HepG2 (cell line): ENCODE measurements around the gene KCNMA1. TPM values are rescaled to one million over a fixed set of nuclear protein-coding genes. Genes with fewer than 3 reads are reported as not detected.

Source experiments
- ATAC-seq: fragments of 200-7000 bp; cut with Tn5 transposase; 3 replicates; pipeline ENCODE4 v1.9.1; 2020; ENCODE audit warnings: mild to moderate bottlenecking, moderate library complexity
- BruUV-seq: library from RNA; stranded (reverse); fragments of 400-500 nt; replicated peaks from 2 replicates; lab custom pipeline; 2021; lab: Mats Ljungman, UMichigan
- CTCF ChIA-PET: fragments of 300-600 bp; formaldehyde crosslinking; extraction: SDS; loops from one replicate; lab custom pipeline; 2021; ENCODE audit warnings: low total read pairs, inconsistent platforms, low intra/inter-chr PET ratio; lab: Yijun Ruan, JAX
- POLR2A ChIA-PET: fragments of 350-600 bp; sonication (Branson Sonifier 250); formaldehyde crosslinking; loops from one replicate; lab custom pipeline; 2020; ENCODE audit warnings: antibody characterized with exemption, inconsistent platforms; lab: Yijun Ruan, JAX
- DNase-seq: peaks from one replicate; pipeline ENCODE4 v3.0.0-alpha.2; 2015; ENCODE audit warnings: low spot score
- FAIRE-seq: peaks from 3 replicates; lab custom pipeline; 2011; peaks lifted over from hg19 to GRCh38; lab: Jason Lieb, UNC
- H2AFZ ChIP-seq: one replicate; pipeline ENCODE4 v1.6.1; 2011; ENCODE audit warnings: low read length, inconsistent platforms
- H3K27ac ChIP-seq: fragments of 300-600 bp; 3 replicates; pipeline ENCODE4 v1.8.0; 2011; ENCODE audit warnings: mixed run types, mild to moderate bottlenecking, mixed read lengths, low read length, inconsistent platforms; ENCODE audit not compliant: insufficient read depth; ENCODE audit errors: extremely low read length
- H3K27me3 ChIP-seq, 2 experiments: fragments of 200-600 bp in 1 of 2; 2 replicates in 1 of 2; 3 replicates in 1 of 2; pipeline versions ENCODE4 v1.6.0 to v1.8.0; 2011; ENCODE audit warnings: low read length in 2 of 2, mild to moderate bottlenecking in 2 of 2, moderate library complexity in 2 of 2, inconsistent platforms in 1 of 2; ENCODE audit not compliant: insufficient read depth in 2 of 2, control insufficient read depth in 1 of 2
- H3K36me3 ChIP-seq, 2 experiments: fragments of 200-600 bp in 1 of 2; replicated peaks in 1 of 2; 2 replicates in 1 of 2; 3 replicates in 1 of 2; pipeline versions ENCODE4 v1.5.1 to v1.8.0; 2011; ENCODE audit warnings: low read length in 2 of 2, inconsistent platforms in 1 of 2; ENCODE audit not compliant: insufficient read depth in 2 of 2, control insufficient read depth in 1 of 2
- H3K4me1 ChIP-seq: 2 replicates; pipeline ENCODE4 v1.5.1; 2012; ENCODE audit warnings: low read length, inconsistent platforms; ENCODE audit not compliant: insufficient read depth
- H3K4me2 ChIP-seq: 2 replicates; pipeline ENCODE4 v1.6.0; 2011; ENCODE audit warnings: low read depth, low read length, inconsistent platforms
- H3K4me3 ChIP-seq, 3 experiments: fragments of 200-600 bp in 1 of 3; sonication (generic), shearing (Covaris generic) in 1 of 3; replicated peaks in 1 of 3; 2 replicates each; pipeline ENCODE4 v1.5.1; 2011 to 2016; ENCODE audit warnings: low read length in 3 of 3, inconsistent platforms in 2 of 3, low read depth in 2 of 3, mild to moderate bottlenecking in 2 of 3, control low read depth in 1 of 3, mixed read lengths in 1 of 3; ENCODE audit not compliant: insufficient read depth in 1 of 3
- H3K79me2 ChIP-seq: one replicate; pipeline ENCODE4 v1.6.1; 2011; ENCODE audit warnings: low read length, inconsistent platforms; ENCODE audit not compliant: insufficient read depth
- H3K9ac ChIP-seq: 2 replicates; pipeline ENCODE4 v1.6.0; 2011; ENCODE audit warnings: mild to moderate bottlenecking, low read depth, low read length, inconsistent platforms; ENCODE audit not compliant: insufficient read depth
- H3K9me3 ChIP-seq: 2 replicates; pipeline ENCODE4 v1.5.1; 2012; ENCODE audit warnings: mild to moderate bottlenecking, low read length
- H4K20me1 ChIP-seq: 2 replicates; pipeline ENCODE4 v1.6.0; 2011; ENCODE audit warnings: inconsistent platforms, mild to moderate bottlenecking, low read length, moderate library complexity; ENCODE audit not compliant: insufficient read depth
- GTF3A ChIP-seq: sonication (generic); formaldehyde crosslinking; conservative IDR thresholded peaks from 2 replicates; pipeline ENCODE4 v1.4.0; 2020; ENCODE audit warnings: mild to moderate bottlenecking, missing genetic modification reagents
- IKZF4 ChIP-seq: sonication (generic); formaldehyde crosslinking; IDR thresholded peaks from 2 replicates; pipeline ENCODE4 v1.5.1; 2020; ENCODE audit warnings: borderline replicate concordance, mild to moderate bottlenecking, low read depth, missing genetic modification reagents; ENCODE audit errors: not compliant biosample characterization
- IKZF5 ChIP-seq: IDR thresholded peaks from 2 replicates; pipeline ENCODE4 v1.6.1; 2018; ENCODE audit warnings: missing genetic modification reagents, mild to moderate bottlenecking, missing compliant biosample characterization
- MAZ ChIP-seq, 2 experiments: sonication (generic) in 1 of 2; formaldehyde crosslinking in 1 of 2; IDR thresholded peaks; 2 replicates each; pipeline versions ENCODE4 v1.5.0 to v1.6.1; 2012 to 2020; ENCODE audit warnings: low read depth in 2 of 2, mild to moderate bottlenecking in 2 of 2, borderline replicate concordance in 1 of 2, improper control_type of control experiment in 1 of 2, low read length in 1 of 2, missing genetic modification reagents in 1 of 2, moderate library complexity in 1 of 2
- RFX5 ChIP-seq: IDR thresholded peaks from 2 replicates; pipeline ENCODE4 v1.6.1; 2011; ENCODE audit warnings: low read depth, low read length, improper control_type of control experiment
- ZNF510 ChIP-seq: sonication (generic); formaldehyde crosslinking; IDR thresholded peaks from 2 replicates; pipeline ENCODE4 v1.4.0; 2020; ENCODE audit warnings: low read depth, mild to moderate bottlenecking, missing genetic modification reagents
- ZNF562 ChIP-seq: sonication (generic); formaldehyde crosslinking; IDR thresholded peaks from 2 replicates; pipeline ENCODE4 v1.8.0; 2022; ENCODE audit warnings: missing genetic modification reagents, borderline replicate concordance
- ZSCAN12 ChIP-seq: sonication (generic); formaldehyde crosslinking; IDR thresholded peaks from 2 replicates; pipeline ENCODE4 v1.9.0; 2021; ENCODE audit warnings: mild to moderate bottlenecking, missing genetic modification reagents
- WGBS: methylation state at CpG from one replicate; pipeline ENCODE4 v1.1.6; 2017; ENCODE audit warnings: low lambda C conversion rate; 5-methylcytosine and 5-hydroxymethylcytosine counted together
- in situ Hi-C: cut with HindIII; loops from 2 replicates; pipeline ENCODE4 v1.10.0; 2017; ENCODE audit warnings: low pct_unique_long_range_greater_than_20kb; ENCODE audit not compliant: extremely low pct_ligation_motif_present
- intact Hi-C: fragments of 100-400 bp; cut with micrococcal nuclease; formaldehyde crosslinking; loops from one replicate; pipeline ENCODE4 v1.10.0; 2022; ENCODE audit not compliant: unreplicated experiment
- polyA plus RNA-seq, 8 experiments: library from polyadenylated mRNA; depleted of rRNA in 3 of 8; stranded (reverse) in 7 of 8; unstranded in 1 of 8; fragments of >200 nt; fragmentation: Illumina TruSeq in 4 of 8; extraction: Trizol in 4 of 8; gene quantifications; 2 replicates each; pipeline versions ENCODE4 v1.2.1 to v1.2.3, GENCODE V29; 2011 to 2016; ENCODE audit warnings: low read depth in 4 of 8, missing spikeins in 1 of 8, mixed read lengths in 1 of 8; ENCODE audit not compliant: insufficient read depth in 1 of 8
- total RNA-seq, 5 experiments: library from RNA; depleted of rRNA; stranded (reverse); fragments of >200 nt; fragmentation: Illumina TruSeq; extraction: Trizol; gene quantifications; 2 replicates each; pipeline ENCODE4 v1.2.3, GENCODE V29; 2016; ENCODE audit warnings: low read depth in 1 of 5
- TF ChIP-seq, protein P1 (sequence below): IDR thresholded peaks from 2 replicates; pipeline ENCODE4 v1.6.1; 2016
- TF ChIP-seq, protein P2 (sequence below): sonication (generic); formaldehyde crosslinking; IDR thresholded peaks from 2 replicates; pipeline ENCODE4 v1.4.0; 2020; ENCODE audit warnings: missing genetic modification reagents

The KCNMA1 gene
- total and polyA plus RNA-seq, 2 of the 13 experiments (the other 11 are each of a cell fraction or from before 2014, with no cell fraction given), result 0.02 TPM; not detected in 1

GRCh38 chr10:77264107-77264506 lies 373.5 kb downstream of the KCNMA1 start:
- H3K79me2 ChIP-seq, result no peaks in the 10 kb centered on the region
- no peak overlapping the region for H3K9ac ChIP-seq
- no peak for DNase-seq
- H3K27me3 ChIP-seq, result no peaks in the 10 kb centered on the region
- no peaks in the 10 kb centered on the region for H3K36me3 ChIP-seq
- no peaks in the 10 kb centered on the region for H3K4me1 ChIP-seq
- no peak for FAIRE-seq
- H3K4me3 ChIP-seq, result no peak overlapping the region
- H3K9me3 ChIP-seq, result no peaks in the 10 kb centered on the region
- ChIA-PET CTCF (no interaction called here), POLR2A (no interaction called here)
- in situ Hi-C loops, result no loop called here
- intact Hi-C loops, result no loop called here
- 63% methylated on average over 4 of the region's 4 CpGs for WGBS
- no TSS peak for BruUV-seq
- no peak overlapping the region for H3K4me2 ChIP-seq
- H4K20me1 ChIP-seq, result no peaks in the 10 kb centered on the region
- no peak overlapping the region for H2AFZ ChIP-seq
- no peak overlapping the region for H3K27ac ChIP-seq
- no peak for ATAC-seq
- no peak for TF ChIP-seq ZNF510
- TF ChIP-seq, protein P1, sequence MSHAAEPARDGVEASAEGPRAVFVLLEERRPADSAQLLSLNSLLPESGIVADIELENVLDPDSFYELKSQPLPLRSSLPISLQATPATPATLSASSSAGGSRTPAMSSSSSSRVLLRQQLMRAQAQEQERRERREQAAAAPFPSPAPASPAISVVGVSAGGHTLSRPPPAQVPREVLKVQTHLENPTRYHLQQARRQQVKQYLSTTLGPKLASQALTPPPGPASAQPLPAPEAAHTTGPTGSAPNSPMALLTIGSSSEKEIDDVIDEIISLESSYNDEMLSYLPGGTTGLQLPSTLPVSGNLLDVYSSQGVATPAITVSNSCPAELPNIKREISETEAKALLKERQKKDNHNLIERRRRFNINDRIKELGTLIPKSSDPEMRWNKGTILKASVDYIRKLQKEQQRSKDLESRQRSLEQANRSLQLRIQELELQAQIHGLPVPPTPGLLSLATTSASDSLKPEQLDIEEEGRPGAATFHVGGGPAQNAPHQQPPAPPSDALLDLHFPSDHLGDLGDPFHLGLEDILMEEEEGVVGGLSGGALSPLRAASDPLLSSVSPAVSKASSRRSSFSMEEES (CRISPR knock-in tag), result no peak
- no peak for TF ChIP-seq MAZ (IDR thresholded peaks at IDR 0.05; ENCODE audit: borderline replicate concordance, low read depth, low read length)
- no peak for TF ChIP-seq MAZ (CRISPR knock-in tag; IDR thresholded peaks at IDR 0.05; ENCODE audit: low read depth)
- TF ChIP-seq, protein P2, sequence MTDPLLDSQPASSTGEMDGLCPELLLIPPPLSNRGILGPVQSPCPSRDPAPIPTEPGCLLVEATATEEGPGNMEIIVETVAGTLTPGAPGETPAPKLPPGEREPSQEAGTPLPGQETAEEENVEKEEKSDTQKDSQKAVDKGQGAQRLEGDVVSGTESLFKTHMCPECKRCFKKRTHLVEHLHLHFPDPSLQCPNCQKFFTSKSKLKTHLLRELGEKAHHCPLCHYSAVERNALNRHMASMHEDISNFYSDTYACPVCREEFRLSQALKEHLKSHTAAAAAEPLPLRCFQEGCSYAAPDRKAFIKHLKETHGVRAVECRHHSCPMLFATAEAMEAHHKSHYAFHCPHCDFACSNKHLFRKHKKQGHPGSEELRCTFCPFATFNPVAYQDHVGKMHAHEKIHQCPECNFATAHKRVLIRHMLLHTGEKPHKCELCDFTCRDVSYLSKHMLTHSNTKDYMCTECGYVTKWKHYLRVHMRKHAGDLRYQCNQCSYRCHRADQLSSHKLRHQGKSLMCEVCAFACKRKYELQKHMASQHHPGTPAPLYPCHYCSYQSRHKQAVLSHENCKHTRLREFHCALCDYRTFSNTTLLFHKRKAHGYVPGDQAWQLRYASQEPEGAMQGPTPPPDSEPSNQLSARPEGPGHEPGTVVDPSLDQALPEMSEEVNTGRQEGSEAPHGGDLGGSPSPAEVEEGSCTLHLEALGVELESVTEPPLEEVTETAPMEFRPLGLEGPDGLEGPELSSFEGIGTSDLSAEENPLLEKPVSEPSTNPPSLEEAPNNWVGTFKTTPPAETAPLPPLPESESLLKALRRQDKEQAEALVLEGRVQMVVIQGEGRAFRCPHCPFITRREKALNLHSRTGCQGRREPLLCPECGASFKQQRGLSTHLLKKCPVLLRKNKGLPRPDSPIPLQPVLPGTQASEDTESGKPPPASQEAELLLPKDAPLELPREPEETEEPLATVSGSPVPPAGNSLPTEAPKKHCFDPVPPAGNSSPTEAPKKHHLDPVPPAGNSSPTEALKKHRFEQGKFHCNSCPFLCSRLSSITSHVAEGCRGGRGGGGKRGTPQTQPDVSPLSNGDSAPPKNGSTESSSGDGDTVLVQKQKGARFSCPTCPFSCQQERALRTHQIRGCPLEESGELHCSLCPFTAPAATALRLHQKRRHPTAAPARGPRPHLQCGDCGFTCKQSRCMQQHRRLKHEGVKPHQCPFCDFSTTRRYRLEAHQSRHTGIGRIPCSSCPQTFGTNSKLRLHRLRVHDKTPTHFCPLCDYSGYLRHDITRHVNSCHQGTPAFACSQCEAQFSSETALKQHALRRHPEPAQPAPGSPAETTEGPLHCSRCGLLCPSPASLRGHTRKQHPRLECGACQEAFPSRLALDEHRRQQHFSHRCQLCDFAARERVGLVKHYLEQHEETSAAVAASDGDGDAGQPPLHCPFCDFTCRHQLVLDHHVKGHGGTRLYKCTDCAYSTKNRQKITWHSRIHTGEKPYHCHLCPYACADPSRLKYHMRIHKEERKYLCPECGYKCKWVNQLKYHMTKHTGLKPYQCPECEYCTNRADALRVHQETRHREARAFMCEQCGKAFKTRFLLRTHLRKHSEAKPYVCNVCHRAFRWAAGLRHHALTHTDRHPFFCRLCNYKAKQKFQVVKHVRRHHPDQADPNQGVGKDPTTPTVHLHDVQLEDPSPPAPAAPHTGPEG (CRISPR knock-in tag), result no peak
- no peak for TF ChIP-seq IKZF4 (CRISPR knock-in tag)
- TF ChIP-seq IKZF5 (CRISPR knock-in tag), result no peak
- no peak for TF ChIP-seq RFX5
- no peak for TF ChIP-seq ZSCAN12 (CRISPR knock-in tag)
- no peak for TF ChIP-seq ZNF562
- TF ChIP-seq GTF3A (CRISPR knock-in tag), result no peak
